GM12873 (cell line): ENCODE data around the gene ATP2A3.

Experiments used
- CTCF ChIP-seq: IDR thresholded peaks from 2 replicates; pipeline ENCODE4 v1.5.1; 2012; ENCODE audit warnings: low read depth, mild to moderate bottlenecking, moderate library complexity, low read length, control low read depth; ENCODE audit not compliant: insufficient read depth; ENCODE audit errors: missing control alignments

Gene ATP2A3

DNA sequence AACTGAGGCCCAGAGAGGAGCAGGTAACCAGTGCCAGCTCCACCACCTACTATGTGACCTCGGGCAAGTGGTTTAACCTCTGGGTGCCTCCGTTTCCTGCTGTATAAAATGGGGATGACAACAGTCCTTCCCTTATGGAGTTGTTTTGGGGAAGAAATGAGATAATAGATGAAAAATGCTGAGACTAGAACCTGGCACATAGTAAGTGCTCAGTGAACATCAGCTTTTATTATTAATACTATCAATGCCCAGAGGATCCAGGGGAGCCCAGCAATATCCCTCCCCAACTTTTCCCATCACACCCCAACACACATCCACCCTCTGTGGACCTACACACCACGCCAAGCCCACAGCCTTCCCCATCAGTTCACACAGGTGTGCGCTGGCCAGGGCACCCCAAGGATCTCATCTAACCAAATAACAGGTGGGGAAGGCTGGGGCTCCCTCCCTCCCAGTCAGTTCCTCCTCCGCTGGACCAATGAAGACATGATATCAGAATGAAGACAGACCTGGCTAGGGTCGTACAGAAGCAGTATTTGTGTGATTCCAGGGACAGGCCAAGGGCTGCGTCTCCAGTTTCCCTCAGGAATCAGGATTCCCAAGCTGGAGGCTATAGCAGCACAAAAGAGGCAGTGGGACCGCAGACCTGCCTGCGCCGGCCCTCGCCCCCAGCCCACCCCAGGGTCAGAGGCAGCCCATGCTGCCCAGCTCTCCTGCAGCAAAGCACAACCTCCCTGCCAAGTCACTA lies 1.8 kb downstream of the ATP2A3 start:
- TF ChIP-seq CTCF = no peak

DNA sequence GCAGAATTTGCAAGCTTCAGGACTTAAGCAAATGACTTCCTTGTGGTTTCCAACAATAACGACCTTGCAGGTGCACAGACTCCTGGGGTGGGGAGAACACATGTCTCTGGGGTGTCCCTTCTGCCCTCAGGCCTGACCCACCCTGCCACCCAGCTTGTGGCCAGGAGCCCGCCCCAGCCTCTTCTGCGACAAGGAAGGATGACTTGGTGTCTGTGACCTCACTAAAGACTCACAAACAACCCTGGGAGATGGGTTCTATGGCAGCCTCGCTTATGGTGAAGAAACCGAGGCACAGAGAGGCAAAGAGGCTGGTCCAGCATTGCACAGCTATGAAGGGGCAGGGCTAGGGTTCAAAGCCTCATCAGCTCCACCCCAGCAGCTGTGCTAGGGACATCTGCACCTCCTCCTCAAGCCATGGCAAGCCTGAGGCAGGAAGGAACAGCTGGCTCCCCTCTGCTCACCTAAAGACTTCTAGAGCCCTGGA lies 2.6 kb downstream of the ATP2A3 start:
- TF ChIP-seq CTCF = no peak

DNA sequence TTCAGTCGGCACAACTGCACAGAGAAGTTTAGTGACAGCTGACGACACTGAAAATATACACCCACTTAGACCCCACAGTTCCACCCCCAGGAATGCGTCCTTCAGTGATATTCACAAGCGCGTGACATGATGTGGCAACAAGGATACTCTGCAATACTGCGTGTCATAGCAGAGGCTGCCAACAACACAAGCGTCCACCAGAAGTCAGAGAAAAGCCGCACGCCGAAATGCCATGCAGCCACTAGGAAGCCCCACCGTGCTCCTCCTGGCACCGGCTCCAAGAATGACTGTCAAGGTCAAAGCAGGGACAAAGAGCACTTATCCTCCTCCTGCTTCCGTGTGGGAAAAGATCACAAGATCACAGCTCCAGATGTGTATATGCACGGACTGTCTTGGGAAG lies 3.5 kb downstream of the ATP2A3 start:
- TF ChIP-seq CTCF = no peak

DNA sequence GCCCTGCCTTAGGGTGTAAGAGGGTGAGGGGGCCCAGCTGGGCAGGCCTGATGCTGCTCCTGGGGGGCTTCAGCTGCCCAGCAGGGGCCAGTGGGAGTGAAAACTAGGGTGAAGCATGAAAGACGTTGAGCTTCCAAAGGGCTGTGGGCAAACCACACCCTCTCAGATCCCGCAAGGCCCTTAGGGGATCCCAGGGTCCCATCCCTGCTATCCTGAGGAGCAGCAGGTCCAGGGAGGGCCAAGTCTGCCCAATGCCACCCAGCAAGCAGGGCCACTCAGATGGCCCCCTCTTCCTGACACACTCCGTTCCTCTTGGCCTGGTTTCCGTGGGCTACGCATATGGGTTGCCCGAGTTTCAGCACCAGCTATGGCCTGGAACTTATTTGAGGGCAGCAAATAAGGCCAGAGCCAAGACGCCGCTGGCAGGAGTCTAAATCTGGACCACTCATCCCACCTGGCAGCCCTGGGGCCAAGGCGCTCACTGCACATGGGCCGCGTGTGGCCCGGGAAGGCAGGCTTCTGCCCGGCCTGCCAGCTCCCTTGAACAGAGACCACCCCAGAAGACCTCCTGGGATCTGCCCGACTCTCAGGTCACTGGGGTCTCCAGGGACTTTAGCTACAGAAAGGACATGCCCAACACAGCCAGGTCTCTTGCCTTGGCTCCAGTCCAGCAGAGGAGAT lies 4.2 kb downstream of the ATP2A3 start:
- TF ChIP-seq CTCF = no peak

- no peak for TF ChIP-seq CTCF
Observed at GRCh38 chr17:3959295-3959899, 4.8 kb downstream of the ATP2A3 start.

- no peak for TF ChIP-seq CTCF
Observed at GRCh38 chr17:3957735-3958599, 6.3 kb downstream of the ATP2A3 start.
